ENCODE measurements around the gene NUDC. TPM values are rescaled to one million over a fixed set of nuclear protein-coding genes. Genes with fewer than 3 reads are reported as not detected.
"Not testable (repeated sequence)": the region's sequence is repeated elsewhere in the genome, so short reads cannot be mapped to it uniquely, and the experiment has no call there.

The NUDC gene
- total RNA-seq, 2 donors from 2014 or later, result 45.0 to 108 TPM

DNA sequence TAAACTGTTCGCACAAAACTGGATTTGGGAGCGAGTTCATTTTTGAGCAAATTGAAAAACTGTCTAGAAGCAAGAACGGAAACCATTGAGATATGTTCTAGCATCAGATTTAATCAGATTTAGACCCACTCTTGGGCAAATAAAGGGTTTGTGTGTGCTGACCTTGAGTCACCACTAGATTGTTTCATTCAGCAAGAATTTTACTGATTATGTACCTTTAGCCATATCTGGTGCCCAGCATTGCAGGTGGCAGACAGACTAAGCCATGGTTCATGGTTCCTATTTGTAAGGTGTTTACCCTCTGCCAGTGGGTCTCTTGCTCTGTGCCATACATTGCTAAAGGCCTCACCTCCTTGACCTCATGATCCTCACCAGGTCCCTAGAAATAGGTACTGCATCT is 1.4 kb downstream of the NUDC start:
- H3K9me3 Mint-ChIP-seq, result no peaks in the 10 kb centered on the region
- peak overlapping the region; percentile 92 for H3K4me3 Mint-ChIP-seq
- H3K36me3 Mint-ChIP-seq (ENCODE audit: low read depth), result peaks cover 66% of the 10 kb centered on the region
- peak overlapping the region; percentile 96 for H3K27ac Mint-ChIP-seq
- H3K4me1 Mint-ChIP-seq, result peaks cover 21% of the 10 kb centered on the region
- no peak for ATAC-seq (replicated peaks)
- H3K27me3 Mint-ChIP-seq, result no peaks in the 10 kb centered on the region

DNA sequence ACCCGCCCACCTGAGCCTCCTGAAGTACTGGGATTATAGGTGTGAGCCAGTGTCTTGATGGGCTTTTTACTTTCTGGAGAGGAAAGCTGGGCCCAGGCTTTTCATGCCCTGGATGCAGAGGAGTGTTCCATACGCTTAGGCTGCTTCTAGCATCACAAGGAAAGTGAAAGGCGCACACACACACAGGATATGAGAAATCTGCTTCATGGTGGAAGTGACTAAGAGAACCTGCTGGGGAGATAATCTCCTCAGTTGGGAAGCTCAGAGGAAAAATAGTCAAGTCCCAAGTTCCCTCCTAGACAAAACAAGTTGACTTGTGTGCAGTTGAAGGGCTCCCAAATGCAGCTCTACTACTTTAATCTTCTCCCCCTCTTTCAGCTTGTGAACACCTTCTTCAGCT is 2.2 kb downstream of the NUDC start:
- Mint-ChIP-seq H3K27ac (peak overlapping the region; percentile 96), H3K36me3 (ENCODE audit: low read depth) (peaks cover 74% of the 10 kb centered on the region), H3K27me3 (no peaks in the 10 kb centered on the region), H3K4me3 (peak overlapping the region; percentile 92), H3K4me1 (peaks cover 21% of the 10 kb centered on the region), H3K9me3 (no peaks in the 10 kb centered on the region)
- ATAC-seq (replicated peaks), result no peak

DNA sequence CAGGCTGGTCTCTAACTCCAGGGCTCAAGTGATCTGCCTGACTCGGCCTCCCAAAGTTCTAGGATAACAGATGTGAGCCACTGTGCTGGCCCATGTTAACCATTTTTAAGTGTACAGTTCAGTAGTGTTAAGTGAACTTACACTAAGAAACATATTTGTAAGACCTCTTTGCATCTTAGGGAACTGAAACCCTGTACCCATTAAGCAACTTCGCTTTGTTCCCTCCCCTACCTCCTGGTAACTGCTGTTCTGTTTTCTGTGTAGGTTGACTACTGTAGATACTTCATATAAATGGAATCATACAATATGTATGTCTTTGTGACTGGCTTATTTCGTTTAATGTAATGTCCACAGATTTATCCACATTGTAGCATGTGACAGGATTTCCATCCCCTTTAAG is 11.0 kb downstream of the NUDC start:
- Mint-ChIP-seq H3K4me3 (no peak overlapping the region), H3K36me3 (ENCODE audit: low read depth) (peaks cover 80% of the 10 kb centered on the region), H3K4me1 (no peaks in the 10 kb centered on the region), H3K27ac (peak overlapping the region; percentile 38), H3K9me3 (no peaks in the 10 kb centered on the region), H3K27me3 (no peaks in the 10 kb centered on the region)
- ATAC-seq (replicated peaks), result no peak

DNA sequence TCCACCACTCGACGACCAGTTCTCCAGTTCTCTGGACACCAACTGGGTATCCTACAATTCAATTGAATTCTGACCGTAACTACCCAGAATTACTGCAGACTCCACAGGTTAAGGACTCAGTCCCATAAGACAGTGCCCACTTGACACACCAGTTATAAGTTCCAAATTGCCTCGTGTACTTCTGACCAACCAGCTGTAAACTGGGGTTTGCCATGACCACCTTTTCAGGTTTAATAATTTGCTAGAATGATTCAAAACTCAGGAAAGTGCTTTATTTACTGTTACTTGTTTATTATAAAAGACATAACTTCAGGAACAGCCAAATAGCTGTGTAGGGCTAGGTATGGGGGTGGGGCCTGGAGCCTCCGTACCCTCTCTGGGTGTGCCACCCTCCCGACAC is 15.3 kb downstream of the NUDC start:
- Mint-ChIP-seq H3K27me3 (no peaks in the 10 kb centered on the region), H3K9me3 (no peaks in the 10 kb centered on the region), H3K36me3 (ENCODE audit: low read depth) (peaks cover 74% of the 10 kb centered on the region)

GRCh38 chr1:26938004-26938658 is 16.6 kb downstream of the NUDC start:
- Mint-ChIP-seq H3K27ac (no peak overlapping the region), H3K27me3 (no peaks in the 10 kb centered on the region), H3K4me3 (no peak overlapping the region), H3K36me3 (ENCODE audit: low read depth) (peaks cover 75% of the 10 kb centered on the region), H3K9me3 (no peaks in the 10 kb centered on the region), H3K4me1 (no peaks in the 10 kb centered on the region)
- ATAC-seq (replicated peaks), result no peak

More for the DNA sequence above, 15.3 kb downstream of the NUDC start:
- no peaks in the 10 kb centered on the region for H3K4me1 Mint-ChIP-seq
- no peak overlapping the region for H3K4me3 Mint-ChIP-seq
- ATAC-seq (replicated peaks), result no peak
- H3K27ac Mint-ChIP-seq, result no peak overlapping the region

- Mint-ChIP-seq H3K4me1 (no peaks in the 10 kb centered on the region), H3K27me3 (no peaks in the 10 kb centered on the region), H3K9me3 (no peaks in the 10 kb centered on the region), H3K27ac (no peak overlapping the region), H3K4me3 (no peak overlapping the region), H3K36me3 (ENCODE audit: low read depth) (peaks cover 75% of the 10 kb centered on the region)
- ATAC-seq (replicated peaks), result no peak
These were observed 17.1 kb downstream of the NUDC start for GRCh38 chr1:26938659-26939025.

DNA sequence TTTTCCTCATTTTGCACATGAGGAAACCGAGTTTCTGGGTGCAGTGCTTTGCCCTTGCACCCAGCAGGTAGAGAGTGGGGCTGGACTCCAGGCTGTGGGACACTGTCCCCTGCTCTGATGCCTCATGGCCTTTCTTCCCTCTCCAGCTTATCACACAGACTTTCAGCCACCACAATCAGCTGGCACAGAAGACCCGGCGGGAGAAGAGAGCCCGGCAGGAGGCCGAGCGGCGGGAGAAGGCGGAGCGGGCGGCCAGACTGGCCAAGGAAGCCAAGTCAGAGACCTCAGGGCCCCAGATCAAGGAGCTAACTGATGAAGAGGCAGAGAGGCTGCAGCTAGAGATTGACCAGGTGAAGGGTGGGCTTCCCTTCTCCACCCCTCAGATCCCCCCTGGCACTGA is 19.8 kb downstream of the NUDC start:
- H3K27ac Mint-ChIP-seq, result no peak overlapping the region
- no peak for ATAC-seq (replicated peaks)

DNA sequence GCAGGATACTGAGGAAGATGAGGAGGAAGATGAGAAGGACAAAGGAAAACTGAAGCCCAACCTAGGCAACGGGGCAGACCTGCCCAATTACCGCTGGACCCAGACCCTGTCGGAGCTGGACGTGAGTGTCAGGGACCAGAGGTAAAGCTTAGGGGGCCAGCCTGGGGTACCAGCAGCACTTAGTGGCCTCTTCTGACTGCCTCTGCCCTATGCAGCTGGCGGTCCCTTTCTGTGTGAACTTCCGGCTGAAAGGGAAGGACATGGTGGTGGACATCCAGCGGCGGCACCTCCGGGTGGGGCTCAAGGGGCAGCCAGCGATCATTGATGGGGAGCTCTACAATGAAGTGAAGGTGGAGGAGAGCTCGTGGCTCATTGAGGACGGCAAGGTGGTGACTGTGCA is 21.1 kb downstream of the NUDC start:
- peak overlapping the region; percentile 71 for H3K27ac Mint-ChIP-seq

More for the DNA sequence above, 19.8 kb downstream of the NUDC start:
- Mint-ChIP-seq H3K27me3 (no peaks in the 10 kb centered on the region), H3K4me1 (no peaks in the 10 kb centered on the region), H3K9me3 (no peaks in the 10 kb centered on the region), H3K4me3 (no peak overlapping the region), H3K36me3 (ENCODE audit: low read depth) (peaks cover 81% of the 10 kb centered on the region)

GRCh38 chr1:26945138-26945537 is 23.6 kb downstream of the NUDC start:
- Mint-ChIP-seq H3K4me3 (no peak overlapping the region), H3K27me3 (no peaks in the 10 kb centered on the region), H3K27ac (peak overlapping the region; percentile 11), H3K9me3 (no peaks in the 10 kb centered on the region), H3K4me1 (no peaks in the 10 kb centered on the region), H3K36me3 (ENCODE audit: low read depth) (peaks cover 65% of the 10 kb centered on the region)
- ATAC-seq (replicated peaks), result no peak

More for the DNA sequence above, 21.1 kb downstream of the NUDC start:
- H3K9me3 Mint-ChIP-seq, result no peaks in the 10 kb centered on the region
- H3K36me3 Mint-ChIP-seq (ENCODE audit: low read depth), result peaks cover 75% of the 10 kb centered on the region
- H3K4me1 Mint-ChIP-seq, result no peaks in the 10 kb centered on the region
- no peaks in the 10 kb centered on the region for H3K27me3 Mint-ChIP-seq
- H3K4me3 Mint-ChIP-seq, result no peak overlapping the region
- no peak for ATAC-seq (replicated peaks)

- ATAC-seq (replicated peaks), result no peak
- no peaks in the 10 kb centered on the region for H3K9me3 Mint-ChIP-seq
- H3K4me1 Mint-ChIP-seq, result no peaks in the 10 kb centered on the region
- H3K4me3 Mint-ChIP-seq, result no peak overlapping the region
- no peaks in the 10 kb centered on the region for H3K27me3 Mint-ChIP-seq
- H3K36me3 Mint-ChIP-seq (ENCODE audit: low read depth), result peaks cover 59% of the 10 kb centered on the region
- peak overlapping the region; percentile 11 for H3K27ac Mint-ChIP-seq
These were observed 24.2 kb downstream of the NUDC start for GRCh38 chr1:26945728-26946127.

DNA sequence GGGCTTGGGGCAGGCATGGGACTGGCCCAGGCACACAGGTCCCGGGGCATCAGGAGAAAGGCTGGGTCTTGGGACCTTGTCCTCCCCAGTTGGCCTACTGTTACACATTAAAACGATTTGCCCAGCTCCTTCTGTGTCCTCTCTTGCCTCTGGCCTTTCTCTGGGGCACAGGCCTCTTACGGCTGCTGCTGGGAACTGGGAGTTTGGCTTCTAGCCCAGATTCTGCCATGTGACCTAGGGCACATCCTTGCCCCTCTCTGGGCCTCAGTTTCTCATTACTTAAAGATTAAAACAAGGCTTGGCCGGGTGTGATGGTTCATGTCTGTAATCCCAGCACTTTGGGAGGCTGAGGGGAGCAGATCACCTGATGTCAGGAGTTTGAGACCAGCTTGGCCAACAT is 24.7 kb downstream of the NUDC start:
- Mint-ChIP-seq H3K4me1 (no peaks in the 10 kb centered on the region), H3K27ac (no peak overlapping the region), H3K4me3 (no peak overlapping the region), H3K36me3 (ENCODE audit: low read depth) (peaks cover 56% of the 10 kb centered on the region), H3K9me3 (no peaks in the 10 kb centered on the region), H3K27me3 (no peaks in the 10 kb centered on the region)
- ATAC-seq (replicated peaks), result no peak

DNA sequence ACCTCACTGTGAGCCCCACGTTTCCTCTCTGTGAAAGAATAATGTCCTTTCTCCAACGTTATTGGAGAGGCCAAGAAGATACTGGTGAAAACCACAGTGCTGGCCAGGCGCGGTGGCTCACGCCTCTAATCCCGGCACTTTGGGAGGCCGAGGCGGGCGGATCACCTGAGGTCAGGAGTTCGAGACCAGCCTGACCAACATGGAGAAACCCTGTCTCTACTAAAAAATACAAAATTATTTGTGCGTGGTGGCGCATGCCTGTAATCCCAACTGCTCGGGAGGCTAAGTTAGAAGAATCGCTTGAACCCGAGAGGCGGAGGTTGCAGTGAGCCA is 27.1 kb downstream of the NUDC start:
- not testable (repeated sequence) for ATAC-seq (replicated peaks); H3K27me3 Mint-ChIP-seq; H3K9me3 Mint-ChIP-seq; H3K4me3 Mint-ChIP-seq; H3K4me1 Mint-ChIP-seq; H3K27ac Mint-ChIP-seq
- H3K36me3 Mint-ChIP-seq (ENCODE audit: low read depth), result peaks cover 32% of the 10 kb centered on the region

DNA sequence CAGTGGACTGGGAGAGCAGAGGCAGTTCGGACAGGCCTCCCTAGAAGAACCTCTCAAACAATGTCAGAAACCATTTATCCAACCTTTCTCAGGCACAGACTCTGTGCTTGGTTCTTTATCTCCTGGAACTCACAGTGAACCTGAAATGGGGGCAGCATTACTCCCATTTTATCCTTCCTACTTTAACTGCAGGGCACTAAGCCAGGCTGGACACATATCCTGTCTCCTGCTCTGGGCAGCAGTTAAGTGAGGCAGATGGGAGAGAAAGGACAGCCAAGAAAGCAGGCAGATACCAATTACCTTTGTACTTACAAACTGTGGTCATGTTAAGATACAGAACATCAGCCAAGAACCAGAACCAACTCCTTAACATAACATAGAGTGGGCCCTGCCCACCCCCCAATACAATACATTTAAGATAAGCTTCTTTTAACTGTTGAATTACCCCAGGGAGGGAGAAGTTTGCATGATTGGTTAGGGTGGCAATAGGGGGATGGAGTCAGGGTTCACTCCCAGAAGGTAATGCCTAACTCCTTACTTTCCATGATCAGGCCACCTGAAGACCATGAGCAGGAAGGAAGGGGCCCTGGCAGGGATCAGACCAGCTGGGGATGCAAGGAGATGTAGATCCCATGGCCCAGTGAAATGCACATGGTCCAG is 27.9 kb downstream of the NUDC start:
- Mint-ChIP-seq H3K27me3 (no peaks in the 10 kb centered on the region), H3K27ac (peak overlapping the region; percentile 14), H3K4me3 (no peak overlapping the region), H3K9me3 (no peaks in the 10 kb centered on the region), H3K36me3 (ENCODE audit: low read depth) (peaks cover 25% of the 10 kb centered on the region), H3K4me1 (peaks cover 5% of the 10 kb centered on the region)
- ATAC-seq (replicated peaks), result no peak

DNA sequence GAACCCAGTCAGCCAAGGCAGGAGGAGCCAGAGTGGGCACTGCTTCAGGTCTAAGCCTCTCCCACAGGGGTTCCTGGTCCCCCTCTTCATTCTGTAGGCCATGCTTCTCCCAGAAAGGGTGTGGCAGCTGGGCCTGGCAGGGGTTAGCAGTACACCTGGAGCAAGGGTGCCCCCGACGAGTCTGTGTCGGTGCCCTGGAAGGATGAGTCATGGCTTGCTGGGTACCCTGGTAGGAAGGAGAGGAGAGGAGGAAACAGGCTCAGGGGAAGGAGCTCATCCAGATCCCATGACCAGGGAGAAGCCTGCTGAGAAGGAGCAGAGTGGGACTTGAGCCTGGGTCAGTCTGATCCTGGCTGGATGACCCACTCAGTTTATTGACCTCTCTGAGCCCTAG is 28.4 kb downstream of the NUDC start:
- no peak overlapping the region for H3K4me3 Mint-ChIP-seq
- H3K4me1 Mint-ChIP-seq, result peaks cover 5% of the 10 kb centered on the region
- no peak for ATAC-seq (replicated peaks)
- H3K27me3 Mint-ChIP-seq, result no peaks in the 10 kb centered on the region
- H3K9me3 Mint-ChIP-seq, result no peaks in the 10 kb centered on the region
- H3K27ac Mint-ChIP-seq, result peak overlapping the region; percentile 14
- H3K36me3 Mint-ChIP-seq (ENCODE audit: low read depth), result peaks cover 20% of the 10 kb centered on the region

DNA sequence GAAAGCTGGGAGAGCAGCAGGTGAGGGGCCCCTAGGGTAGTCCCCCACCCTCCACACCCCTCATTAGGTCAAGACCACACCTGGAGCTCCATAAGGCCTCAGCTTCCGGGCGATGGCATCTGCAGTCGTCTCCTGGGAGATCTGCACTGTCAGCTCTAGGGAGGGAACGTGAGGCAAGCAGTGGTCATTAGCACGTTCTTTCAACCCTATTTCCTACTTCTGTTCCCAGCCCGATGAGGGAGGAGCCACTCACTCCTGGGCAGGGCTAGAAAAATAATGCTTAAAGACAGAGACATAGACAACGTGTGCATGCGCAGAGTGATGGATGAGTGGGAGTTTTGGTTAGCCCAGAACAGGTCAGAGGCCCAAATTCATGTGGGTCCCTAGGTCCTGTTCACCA is 29.1 kb downstream of the NUDC start:
- H3K27ac Mint-ChIP-seq, result no peak overlapping the region
- H3K4me1 Mint-ChIP-seq, result peaks cover 5% of the 10 kb centered on the region
- no peak for ATAC-seq (replicated peaks)
- no peaks in the 10 kb centered on the region for H3K9me3 Mint-ChIP-seq
- no peak overlapping the region for H3K4me3 Mint-ChIP-seq
- H3K27me3 Mint-ChIP-seq, result no peaks in the 10 kb centered on the region
- H3K36me3 Mint-ChIP-seq (ENCODE audit: low read depth), result peaks cover 13% of the 10 kb centered on the region

All from activated T-helper 17 cell treated with anti-CD3 and anti-CD28 coated beads, Interleukin-2, amount 50 U/mL, for 72 hours (primary cell).